Stomach (tissue), 9 donors: ENCODE data around the gene PSMB5. TPM values are rescaled to one million over a fixed set of nuclear protein-coding genes. Genes with fewer than 3 reads are reported as not detected.

Source experiments
- DNase-seq, 2 donors: peaks; one replicate each; pipeline versions ENCODE4 v3.0.0 to v3.0.0-alpha.2; 2013 to 2019
- H3K27ac ChIP-seq, 5 donors: fragments of 200-600 bp in 4 of 5; sonication (generic) in 4 of 5; one replicate each; pipeline ENCODE4 v1.5.1; 2013 to 2019; ENCODE audit warnings: mild to moderate bottlenecking in 1 of 5, moderate library complexity in 1 of 5
- H3K27me3 ChIP-seq, 3 donors: fragments of 200-600 bp; sonication (generic); one replicate each; pipeline ENCODE4 v1.5.1; 2017 to 2019; ENCODE audit warnings: mixed run types in 1 of 3
- H3K36me3 ChIP-seq, 4 donors: fragments of 200-600 bp; sonication (generic); 1 replicate in 3 of 4; 2 replicates in 1 of 4; pipeline ENCODE4 v1.5.1; 2016 to 2019
- H3K4me1 ChIP-seq, 4 donors: fragments of 200-600 bp; sonication (generic); one replicate each; pipeline ENCODE4 v1.5.1; 2016 to 2019
- H3K4me3 ChIP-seq, 4 donors: fragments of 200-600 bp; sonication (generic) in 3 of 4; one replicate each; pipeline ENCODE4 v1.5.1; 2016 to 2019; ENCODE audit warnings: mild to moderate bottlenecking in 1 of 4
- H3K9me3 ChIP-seq, 4 donors: fragments of 200-600 bp; sonication (generic); one replicate each; pipeline ENCODE4 v1.5.1; 2016 to 2019
- CTCF ChIP-seq, 7 experiments: fragments of 450-650 bp in 4 of 7; fragments of 200-600 bp in 3 of 7; sonication (generic) in 3 of 7; IDR thresholded peaks; one replicate each; pipeline ENCODE4 v1.5.1; 2016 to 2019; ENCODE audit warnings: antibody characterized with exemption in 7 of 7, control low read depth in 2 of 7, mild to moderate bottlenecking in 1 of 7
- EP300 ChIP-seq: sonication (generic); formaldehyde crosslinking; IDR thresholded peaks from one replicate; pipeline ENCODE4 v1.6.1; 2017; ENCODE audit warnings: antibody characterized with exemption
- POLR2A ChIP-seq, 4 donors: fragments of 450-650 bp; IDR thresholded peaks; one replicate each; pipeline ENCODE4 v1.6.1; 2016; ENCODE audit warnings: antibody characterized with exemption in 4 of 4, control low read depth in 2 of 4, mild to moderate bottlenecking in 1 of 4, moderate library complexity in 1 of 4
- POLR2AphosphoS5 ChIP-seq, 3 donors: sonication (generic); formaldehyde crosslinking; IDR thresholded peaks; one replicate each; pipeline ENCODE4 v1.6.1; 2016; ENCODE audit warnings: antibody characterized with exemption in 3 of 3
- WGBS, 5 donors: extraction: QIAGEN DNeasy Blood & Tissue Kit in 3 of 5; methylation state at CpG; one replicate each; pipeline versions ENCODE4 v1.1.5 to v1.1.7; 2013 to 2018; 5-methylcytosine and 5-hydroxymethylcytosine counted together
- intact Hi-C: fragments of 100-400 bp; cut with DNase I; formaldehyde crosslinking; loops from one replicate; pipeline ENCODE4 v1.15.1; 2023; ENCODE audit warnings: low total_unique reads
- polyA plus RNA-seq, 3 donors: library from polyadenylated mRNA; stranded (reverse); fragments of 200-250 nt; gene quantifications; one replicate each; pipeline ENCODE4 v1.2.3, GENCODE V29; 2013
- total RNA-seq, 5 donors: library from RNA; depleted of rRNA; stranded (reverse); fragments of >200 nt; gene quantifications; one replicate each; pipeline versions ENCODE4 v1.1.0 to v1.2.3, GENCODE V29; 2014 to 2016
- donor health status: healthy with polysubstance abuse.
- donor health status: Bipolar disorder and iron deficiency.
- donor health status: healthy.

Gene PSMB5
- total and polyA plus RNA-seq, 8 donors, result 34.4 to 147 (median 92.6) TPM

GRCh38 chr14:22987291-22987690 is 47.4 kb downstream of the PSMB5 start:
- TF ChIP-seq POLR2A (IDR thresholded peaks at IDR 0.05) (no peak), CTCF (IDR thresholded peaks at IDR 0.05) (no peak), POLR2AphosphoS5 (IDR thresholded peaks at IDR 0.05) (no peak), EP300 (no peak)

DNA sequence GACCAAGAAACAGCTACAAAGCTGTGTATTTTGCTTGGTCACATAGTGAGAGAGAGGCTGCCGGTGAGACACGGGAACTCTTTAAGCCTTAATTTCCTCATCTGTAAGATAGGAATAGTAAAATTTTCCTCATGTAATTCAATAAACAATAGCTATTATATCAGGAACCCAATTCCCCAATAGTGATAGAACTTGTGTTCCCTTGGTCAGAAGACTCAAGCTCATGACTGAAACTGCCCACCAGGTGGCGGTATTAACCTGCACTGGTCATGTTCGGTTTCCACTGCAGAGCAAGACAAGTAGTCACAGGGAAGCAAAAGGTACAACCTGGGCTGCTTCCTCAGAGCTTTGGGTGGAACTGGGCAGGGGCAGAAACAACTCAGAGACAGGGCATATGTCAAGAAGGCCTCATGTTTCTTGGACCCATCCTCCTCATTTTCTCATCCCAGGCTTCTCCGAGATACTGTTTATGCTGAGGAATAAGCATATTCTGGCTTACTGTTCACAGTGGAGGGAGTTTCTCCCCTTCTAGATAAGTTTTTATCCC is 48.1 kb downstream of the PSMB5 start:
- Histone ChIP-seq H3K27ac (no peak overlapping the region), H3K36me3 (peaks cover 0 to 33% (median 21%) of the 10 kb centered on the region in 4 donors), H3K4me3 (no peak overlapping the region), H3K4me1 (peaks cover 0 to 23% (median 18%) of the 10 kb centered on the region in 4 donors), H3K9me3 (no peaks in the 10 kb centered on the region), H3K27me3 (peaks cover 0 to 11% (median 6%) of the 10 kb centered on the region in 3 donors)
- DNase-seq, result peak; percentile 93 to 96
- 19 to 25% (median 22%) methylated on average over 5 of the region's 5 CpGs for WGBS, 5 donors
- TF ChIP-seq POLR2AphosphoS5 (IDR thresholded peaks at IDR 0.05) (peak in 2 of 3 donors; percentile 5 to 80), CTCF (IDR thresholded peaks at IDR 0.05) (peak in 5 of 7 experiments; percentile 82 to 95 (median 89)), EP300 (no peak), POLR2A (IDR thresholded peaks at IDR 0.05) (no peak)
- intact Hi-C loops, result loop anchor here (2.0 kb wide), 1 partner anchor 72 kb away; no protein-coding TSS in a partner anchor

More at GRCh38 chr14:22987291-22987690, 47.4 kb downstream of the PSMB5 start:
- peaks cover 0 to 15% (median 11%) of the 10 kb centered on the region in 4 donors for H3K4me1 ChIP-seq
- 67 to 82% (median 79%) methylated on average over 8 of the region's 8 CpGs for WGBS, 5 donors
- intact Hi-C loops, result loop anchor here (2.0 kb wide), 1 partner anchor 72 kb away; no protein-coding TSS in a partner anchor
- no peak overlapping the region for H3K4me3 ChIP-seq
- H3K9me3 ChIP-seq, result no peaks in the 10 kb centered on the region
- DNase-seq, result no peak
- peaks cover 0 to 38% (median 24%) of the 10 kb centered on the region in 4 donors for H3K36me3 ChIP-seq
- peaks cover 0 to 4% (median 0%) of the 10 kb centered on the region in 3 donors for H3K27me3 ChIP-seq
- no peak overlapping the region for H3K27ac ChIP-seq

DNA sequence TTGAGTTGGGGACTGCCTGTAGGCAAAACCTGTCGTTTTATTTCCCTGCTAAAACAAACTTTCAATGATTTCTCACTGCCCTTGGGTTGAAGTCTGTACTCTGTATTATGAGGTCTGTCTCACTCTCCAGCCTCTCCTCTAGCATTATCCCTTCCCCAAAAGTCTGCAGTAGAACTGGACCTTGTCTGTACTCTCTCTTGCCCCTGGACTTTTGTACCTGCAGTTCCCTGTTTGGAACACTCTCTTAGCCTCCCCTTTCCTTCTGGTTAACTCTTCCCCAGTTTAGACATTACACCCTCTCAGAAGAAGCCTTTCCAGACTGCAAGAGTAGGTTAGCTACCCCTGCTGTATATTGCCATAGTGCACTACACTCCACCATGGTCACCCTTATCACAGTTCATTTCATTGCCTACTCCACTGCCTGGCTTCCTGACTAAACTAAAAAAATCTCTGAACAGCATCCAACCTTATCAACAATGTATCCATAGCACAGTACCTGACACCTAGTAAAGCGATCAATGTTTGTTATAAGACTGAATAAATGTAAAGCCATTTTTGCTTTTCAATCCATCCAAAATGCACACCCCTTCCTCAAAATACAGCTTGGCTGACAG is 48.7 kb downstream of the PSMB5 start:
- no peak overlapping the region for H3K4me3 ChIP-seq
- peaks cover 0 to 16% (median 10%) of the 10 kb centered on the region in 3 donors for H3K27me3 ChIP-seq
- intact Hi-C loops, result loop anchor here (2.0 kb wide), 1 partner anchor 73 kb away; no protein-coding TSS in a partner anchor
- 48 to 57% (median 55%) methylated on average over 2 of the region's 2 CpGs for WGBS, 5 donors
- H3K4me1 ChIP-seq, result peaks cover 0 to 28% (median 24%) of the 10 kb centered on the region in 4 donors
- no peak overlapping the region for H3K27ac ChIP-seq
- H3K36me3 ChIP-seq, result peaks cover 0 to 28% (median 15%) of the 10 kb centered on the region in 4 donors
- TF ChIP-seq POLR2A (IDR thresholded peaks at IDR 0.05) (no peak), CTCF (IDR thresholded peaks at IDR 0.05) (no peak), POLR2AphosphoS5 (IDR thresholded peaks at IDR 0.05) (no peak), EP300 (no peak)
- DNase-seq, result no peak
- no peaks in the 10 kb centered on the region for H3K9me3 ChIP-seq

DNA sequence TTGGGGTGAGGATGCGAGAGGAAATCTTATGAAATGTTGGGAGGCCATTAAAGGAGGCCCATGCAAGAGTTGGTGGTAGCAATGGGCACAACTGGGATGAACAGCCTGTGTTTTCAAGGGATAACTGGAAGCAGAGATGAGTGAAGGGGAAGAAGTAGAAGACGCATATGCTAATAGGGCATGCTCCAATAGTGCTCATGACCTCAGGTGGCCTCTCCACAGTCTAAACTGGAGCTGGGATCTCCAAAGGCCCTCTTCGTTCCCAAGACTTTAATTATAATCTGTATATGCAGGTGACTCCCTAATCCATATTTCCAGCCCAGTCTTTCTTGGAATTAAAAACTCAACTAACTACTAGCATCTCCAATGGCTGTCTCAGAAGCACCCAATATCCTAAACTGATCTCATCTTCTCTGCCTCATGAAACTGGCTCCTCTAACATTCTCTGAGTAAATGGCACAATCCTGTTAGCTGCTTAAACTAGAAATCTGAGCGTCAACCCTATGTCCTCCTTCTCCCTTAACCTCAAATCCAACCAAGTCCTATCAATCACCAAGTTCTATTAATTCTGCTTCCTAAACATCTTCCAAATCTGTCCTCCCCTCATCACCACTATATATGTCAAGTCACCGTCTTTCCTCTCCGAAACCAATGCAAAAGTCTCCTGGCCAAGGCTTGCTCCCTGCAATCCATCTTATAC is 49.6 kb downstream of the PSMB5 start:
- Histone ChIP-seq H3K4me1 (peaks cover 6 to 36% (median 33%) of the 10 kb centered on the region in 4 donors), H3K27ac (no peak overlapping the region), H3K9me3 (no peaks in the 10 kb centered on the region), H3K4me3 (no peak overlapping the region), H3K36me3 (peaks cover 0 to 28% (median 13%) of the 10 kb centered on the region in 4 donors), H3K27me3 (peaks cover 0 to 25% (median 14%) of the 10 kb centered on the region in 3 donors)
- 88 to 97% (median 93%) methylated on average over 6 of the region's 6 CpGs for WGBS, 5 donors
- TF ChIP-seq CTCF (IDR thresholded peaks at IDR 0.05) (no peak), POLR2A (IDR thresholded peaks at IDR 0.05) (no peak), EP300 (no peak), POLR2AphosphoS5 (IDR thresholded peaks at IDR 0.05) (no peak)
- intact Hi-C loops, result no loop called here
- no peak for DNase-seq
